Sciatic nerve (tissue), 2 donors: ENCODE data around the gene ELANE. TPM values are rescaled to one million over a fixed set of nuclear protein-coding genes. Genes with fewer than 3 reads are reported as not detected.

Experiments
- ATAC-seq: fragments of 200-7000 bp; cut with Tn5 transposase; one replicate; pipeline ENCODE4 v1.9.1; 2020; ENCODE audit warnings: mild to moderate bottlenecking, moderate library complexity
- DNase-seq: peaks from one replicate; pipeline ENCODE4 v3.0.0-alpha.2; 2020; ENCODE audit warnings: low spot score
- intact Hi-C: fragments of 100-400 bp; cut with DNase I; formaldehyde crosslinking; loops from one replicate; pipeline ENCODE4 v1.14.2; 2022
- total RNA-seq: library from RNA; stranded (reverse); fragmentation: NEBNext Ultra II Directional; extraction: Animal tissue kit (Norgen Biotek cat#: 25700); gene quantifications from one replicate; pipeline ENCODE4 v1.2.1, GENCODE V29; 2021
- donor health status: DM: no; HTN: no; CAD: no.
- donor health status: DM: no; HTN: no; CAD: no.

Gene ELANE
- total RNA-seq, 1 donor from 2014 or later = 2.1 TPM

- intact Hi-C loops = no loop called here
- ATAC-seq (no peak), DNase-seq (no peak)
These were observed 6.2 kb downstream of the ELANE start for GRCh38 chr19:858284-858683.

- ATAC-seq = peak; percentile 78
- DNase-seq = peak; percentile 86
- intact Hi-C loops = no loop called here
These were observed 7.1 kb downstream of the ELANE start, which contains the start of gene CFD for GRCh38 chr19:858868-859843. TSS of gene CFD (plus strand) at chr19:859664. CDS start at chr19:859690, 26 bp downstream.

- DNase-seq (no peak), ATAC-seq (no peak)
- intact Hi-C loops = no loop called here
These were observed 9.1 kb downstream of the ELANE start for GRCh38 chr19:861141-861755.

DNA sequence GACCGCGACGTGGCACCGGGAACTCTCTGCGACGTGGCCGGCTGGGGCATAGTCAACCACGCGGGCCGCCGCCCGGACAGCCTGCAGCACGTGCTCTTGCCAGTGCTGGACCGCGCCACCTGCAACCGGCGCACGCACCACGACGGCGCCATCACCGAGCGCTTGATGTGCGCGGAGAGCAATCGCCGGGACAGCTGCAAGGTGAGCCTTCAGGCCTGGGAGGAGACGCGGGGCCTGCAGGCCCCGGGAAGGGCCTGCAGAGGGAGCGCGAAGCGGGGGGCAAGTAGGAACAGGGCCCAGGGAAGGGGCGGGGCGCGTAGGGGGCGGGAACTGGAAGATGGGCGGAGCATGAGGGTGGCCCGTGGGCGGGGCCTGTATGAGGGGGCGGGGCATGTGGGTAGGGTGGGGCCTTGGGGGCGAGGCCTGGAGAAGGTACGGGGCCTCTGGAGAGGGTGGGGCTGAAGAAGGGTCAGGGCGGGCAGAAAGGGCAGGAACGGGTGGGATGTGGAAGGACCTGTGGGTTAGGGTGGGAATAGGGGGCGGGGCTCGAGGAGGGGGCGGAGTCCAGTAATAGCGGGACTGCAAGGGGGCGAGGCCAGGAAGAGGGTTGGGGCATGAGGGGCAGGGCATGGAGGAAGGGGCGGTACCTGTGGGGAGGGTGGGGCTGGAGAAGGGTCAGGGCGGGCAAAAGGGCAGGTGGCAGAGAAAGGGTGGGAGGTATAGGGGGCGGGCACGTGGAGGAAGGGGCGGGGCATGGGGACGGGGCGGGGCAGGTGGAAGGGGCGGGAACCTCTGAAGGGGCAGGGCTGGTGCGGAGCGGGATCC lies 9.9 kb downstream of the ELANE start:
- intact Hi-C loops = no loop called here
- ATAC-seq = peak; percentile 0
- peak; percentile 79 for DNase-seq

- ATAC-seq = peak; percentile 6
These were observed 10.6 kb downstream of the ELANE start for GRCh38 chr19:862581-863314.

DNA sequence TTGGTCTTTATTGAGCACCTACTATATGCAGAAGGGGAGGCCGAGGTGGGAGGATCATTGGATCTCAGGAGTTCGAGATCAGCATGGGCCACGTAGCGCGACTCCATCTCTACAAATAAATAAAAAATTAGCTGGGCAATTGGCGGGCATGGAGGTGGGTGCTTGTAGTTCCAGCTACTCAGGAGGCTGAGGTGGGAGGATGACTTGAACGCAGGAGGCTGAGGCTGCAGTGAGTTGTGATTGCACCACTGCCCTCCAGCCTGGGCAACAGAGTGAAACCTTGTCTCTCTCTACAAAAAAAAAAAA lies 11.2 kb downstream of the ELANE start:
- intact Hi-C loops = no loop called here
- ATAC-seq = no peak

More at GRCh38 chr19:862581-863314, 10.6 kb downstream of the ELANE start:
- intact Hi-C loops = no loop called here
- peak; percentile 84 for DNase-seq

DNA sequence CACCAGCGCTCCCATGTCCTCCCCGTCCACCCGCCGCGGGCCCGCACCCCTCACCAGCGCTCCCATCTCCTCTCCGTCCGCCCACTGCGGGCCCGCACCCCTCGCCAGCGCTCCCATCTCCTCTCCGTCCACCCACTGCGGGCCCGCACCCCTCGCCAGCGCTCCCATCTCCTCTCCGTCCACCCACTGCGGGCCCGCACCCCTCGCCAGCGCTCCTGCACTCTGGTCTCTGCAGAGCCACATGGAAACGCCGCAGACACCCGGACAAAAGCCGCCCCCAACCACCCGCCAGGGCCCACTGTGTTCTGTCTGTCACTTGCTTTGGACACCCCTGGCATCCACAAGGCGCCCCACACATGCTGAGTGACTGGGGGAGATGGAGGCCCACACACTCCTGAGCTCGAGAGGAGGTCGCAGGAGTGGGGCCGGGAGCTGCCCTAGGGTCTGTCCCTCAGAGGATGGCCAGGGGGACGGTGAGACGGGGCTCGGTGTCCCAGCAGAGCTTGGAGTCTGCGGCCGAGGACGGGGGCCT lies 14.7 kb downstream of the ELANE start:
- no peak for ATAC-seq
- DNase-seq = no peak
- intact Hi-C loops = no loop called here

More for the DNA sequence above, 11.2 kb downstream of the ELANE start:
- DNase-seq = no peak

DNA sequence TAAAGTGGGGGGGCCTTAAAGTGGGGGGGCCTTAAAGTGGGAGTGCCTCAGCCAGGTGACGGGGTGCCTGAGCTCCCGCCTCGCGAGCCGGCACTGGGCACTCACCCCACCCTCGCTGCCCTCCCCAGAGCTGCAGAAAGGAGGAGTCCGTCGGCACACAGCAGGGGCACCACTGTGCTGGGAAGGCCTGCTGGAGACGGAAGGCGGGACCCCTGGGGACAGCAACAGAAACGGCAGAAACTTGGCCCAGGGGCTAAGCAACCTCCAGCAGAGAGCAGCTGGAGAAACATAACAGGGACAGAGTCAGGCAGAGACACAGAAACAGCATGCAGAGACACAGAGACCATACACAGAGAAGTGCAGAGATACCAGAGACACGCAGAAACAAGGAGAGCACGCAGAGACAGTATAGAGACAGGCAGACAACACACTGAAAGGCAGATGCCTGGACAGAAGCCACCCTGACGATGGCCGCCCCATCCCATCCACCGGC lies 15.2 kb downstream of the ELANE start:
- no peak for DNase-seq
- intact Hi-C loops = no loop called here
- peak; percentile 14 for ATAC-seq

DNA sequence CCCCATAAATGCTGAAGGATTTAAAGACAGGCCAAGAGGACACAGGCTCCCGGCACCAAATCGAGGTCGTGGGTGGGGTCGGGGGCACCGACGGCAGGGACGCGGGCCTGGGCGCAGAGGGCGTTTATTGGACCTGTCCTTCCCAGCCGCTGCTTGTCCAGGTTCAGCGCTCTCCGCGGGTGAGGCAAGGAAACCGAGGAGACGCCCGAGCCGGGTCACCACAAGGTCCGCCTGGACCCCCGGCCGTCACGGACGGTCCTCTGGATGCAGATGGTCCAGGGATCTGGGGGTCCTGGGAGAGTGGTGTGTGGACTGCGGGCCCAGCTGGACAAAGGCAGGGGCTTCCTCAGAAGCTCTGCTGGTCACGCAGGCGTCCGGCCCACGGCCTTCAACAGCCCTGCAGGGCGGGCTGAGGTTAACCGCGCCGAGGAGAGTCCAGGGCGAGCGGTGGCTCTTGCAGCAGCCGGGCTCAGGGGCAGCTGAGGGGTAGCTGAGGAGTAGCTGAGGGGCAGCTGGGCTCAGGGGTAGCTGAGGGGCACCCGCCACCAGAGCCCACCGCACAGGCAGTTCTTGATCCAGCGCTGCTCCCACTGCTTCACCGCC lies 15.9 kb downstream of the ELANE start:
- DNase-seq (no peak), ATAC-seq (no peak)
- intact Hi-C loops = no loop called here

- ATAC-seq = peak; percentile 2
- DNase-seq = no peak
- intact Hi-C loops = no loop called here
These were observed 16.5 kb downstream of the ELANE start for GRCh38 chr19:868458-869244.

- ATAC-seq = peak; percentile 77
- DNase-seq = peak; percentile 87
- intact Hi-C loops = no loop called here
These were observed 17.4 kb downstream of the ELANE start for GRCh38 chr19:869245-870177.

- intact Hi-C loops = no loop called here
- DNase-seq = no peak
- no peak for ATAC-seq
These were observed 18.2 kb downstream of the ELANE start for GRCh38 chr19:870314-870713.

DNA sequence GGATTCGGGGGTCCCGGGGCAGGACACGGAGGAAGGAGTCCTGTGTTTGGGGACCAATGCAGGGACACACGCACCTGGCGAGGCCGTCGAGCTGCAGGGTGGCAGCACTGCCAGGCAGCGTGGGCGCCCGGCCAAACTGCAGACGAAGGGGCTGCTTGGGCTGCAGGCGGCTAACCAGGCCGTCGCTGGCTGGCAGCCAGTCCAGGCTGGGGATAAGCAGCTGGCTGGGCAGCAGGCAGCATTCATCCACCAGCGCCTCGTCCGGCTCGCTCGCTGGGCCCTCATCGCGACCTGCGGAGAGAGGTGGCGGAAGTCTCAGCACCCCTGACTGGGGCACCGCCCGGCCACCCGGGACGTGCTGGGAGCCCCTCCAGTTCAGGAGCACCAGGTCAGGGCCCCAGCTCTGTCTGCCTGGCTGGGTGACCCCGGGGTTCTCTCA lies 18.9 kb downstream of the ELANE start:
- ATAC-seq (no peak), DNase-seq (no peak)
- intact Hi-C loops = no loop called here

DNA sequence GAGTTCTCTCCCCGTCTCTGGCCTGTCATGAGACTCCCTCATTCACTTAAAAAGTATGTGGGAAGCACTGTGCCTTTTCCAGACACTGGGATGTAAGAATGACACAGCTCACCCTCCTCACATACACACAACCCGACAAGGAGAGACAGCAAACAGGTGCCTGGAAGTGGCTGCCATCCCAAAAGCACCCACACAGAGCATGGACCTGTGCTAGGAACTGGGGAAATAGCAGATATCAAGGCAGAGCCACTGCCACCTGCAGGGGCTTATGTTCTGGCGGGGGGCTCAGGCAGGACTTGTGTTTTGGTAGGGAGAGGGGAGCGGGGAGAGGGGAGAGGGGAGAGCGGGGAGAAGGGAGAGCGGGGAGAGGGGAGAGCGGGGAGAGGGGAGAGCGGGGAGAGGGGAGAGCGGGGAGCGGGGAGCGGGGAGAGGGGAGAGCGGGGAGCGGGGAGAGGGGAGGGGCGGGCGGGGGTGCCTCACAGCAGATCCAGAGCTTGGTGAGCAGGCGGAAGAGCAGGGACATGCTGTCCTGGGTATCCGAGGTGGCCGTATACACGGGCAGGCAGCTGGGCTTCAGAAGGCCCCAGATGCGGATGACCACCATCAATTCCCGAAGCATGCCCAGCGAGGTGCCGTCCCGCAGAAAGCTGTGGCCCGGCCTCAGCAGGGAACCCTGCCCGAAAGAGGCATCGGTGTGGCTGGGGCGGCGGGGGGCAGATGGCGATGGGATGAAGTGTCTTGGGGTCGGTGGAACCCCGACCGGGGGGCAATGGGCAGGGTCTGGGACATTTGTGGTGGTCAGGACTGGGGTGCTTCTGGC lies 19.6 kb downstream of the ELANE start:
- ATAC-seq (no peak), DNase-seq (no peak)
- intact Hi-C loops = no loop called here

- DNase-seq (peak; percentile 79), ATAC-seq (peak; percentile 1)
- intact Hi-C loops = no loop called here
These were observed 20.3 kb downstream of the ELANE start for GRCh38 chr19:872266-872951.
